Activated CD8-positive, alpha-beta T cell treated with anti-CD3 and anti-CD28 coated beads for 36 hours (primary cell): ENCODE measurements around the gene PRKN. TPM values are rescaled to one million over a fixed set of nuclear protein-coding genes. Genes with fewer than 3 reads are reported as not detected.
"Not testable (repeated sequence)": the region's sequence is repeated elsewhere in the genome, so short reads cannot be mapped to it uniquely, and the experiment has no call there.

Experiments used
- ATAC-seq: fragments of 200-7000 bp; cut with Tn5 transposase; one replicate; pipeline ENCODE4 v1.10.0; 2021; ENCODE audit warnings: mild to moderate bottlenecking, moderate library complexity
- CTCF ChIA-PET: fragments of 350-600 bp; sonication (Branson Sonifier 250); formaldehyde crosslinking; loops from one replicate; lab custom pipeline; 2021; ENCODE audit warnings: antibody characterized with exemption; lab: Charles Lee
- POLR2A ChIA-PET: fragments of 350-600 bp; sonication (Branson Sonifier 250); formaldehyde crosslinking; loops from one replicate; lab custom pipeline; 2021; ENCODE audit warnings: antibody characterized with exemption; lab: Charles Lee
- DNase-seq: peaks from one replicate; pipeline ENCODE4 v3.0.0-alpha.2; 2020
- H3K27ac Mint-ChIP-seq: one replicate; pipeline ENCODE4 v1.8.0; 2021; ENCODE audit warnings: mild to moderate bottlenecking, mixed read lengths
- H3K27me3 Mint-ChIP-seq: one replicate; pipeline ENCODE4 v1.8.0; 2021; ENCODE audit warnings: mixed read lengths
- H3K36me3 Mint-ChIP-seq: one replicate; pipeline ENCODE4 v1.8.0; 2021; ENCODE audit warnings: low read depth, mixed read lengths
- H3K4me1 Mint-ChIP-seq: one replicate; pipeline ENCODE4 v1.8.0; 2021; ENCODE audit warnings: low read depth, mixed read lengths
- H3K4me3 Mint-ChIP-seq: one replicate; pipeline ENCODE4 v1.8.0; 2021; ENCODE audit warnings: mild to moderate bottlenecking, moderate library complexity, mixed read lengths
- H3K9me3 Mint-ChIP-seq: one replicate; pipeline ENCODE4 v1.8.0; 2021; ENCODE audit warnings: mixed read lengths
- intact Hi-C: fragments of 100-400 bp; cut with micrococcal nuclease; formaldehyde crosslinking; loops from one replicate; pipeline ENCODE4 v1.10.0; 2022
- total RNA-seq, 2 experiments: library from RNA; stranded (reverse); gene quantifications; one replicate each; pipeline ENCODE4 v1.2.3, GENCODE V29; 2021
- TF ChIP-seq, protein P1 (sequence below): fragments of 200-600 bp; IDR thresholded peaks from one replicate; pipeline ENCODE4 v1.8.0; 2022; ENCODE audit warnings: antibody characterized with exemption, mild to moderate bottlenecking

Gene PRKN
- total RNA-seq, 2 experiments from 2014 or later, result 1.2 to 1.4 TPM

DNA sequence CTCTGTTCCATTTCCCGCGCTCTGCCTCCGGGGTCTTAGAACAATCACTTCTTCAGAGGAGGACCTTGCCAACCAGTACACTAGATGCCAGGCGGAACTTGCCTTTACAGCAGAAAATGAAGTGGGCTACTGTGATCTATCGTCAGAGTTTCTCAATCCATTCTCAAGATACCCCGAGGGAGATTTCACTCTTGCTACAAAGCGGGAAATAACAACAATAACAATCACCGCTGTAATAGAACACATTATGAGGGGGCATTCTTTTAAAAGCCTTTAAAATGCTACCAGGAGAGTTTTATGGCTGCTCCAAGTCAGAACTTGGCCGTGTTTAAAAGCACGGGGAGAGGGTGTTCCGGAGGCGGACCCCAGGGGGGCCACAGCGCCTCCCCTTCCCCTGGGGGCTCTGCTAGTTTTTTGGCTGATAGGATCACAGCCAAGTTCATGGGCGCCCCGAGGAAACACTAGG, 836.7 kb downstream of the PRKN start:
- no peak overlapping the region for H3K4me3 Mint-ChIP-seq
- ATAC-seq (no peak), DNase-seq (no peak)
- no peaks in the 10 kb centered on the region for H3K4me1 Mint-ChIP-seq
- no peaks in the 10 kb centered on the region for H3K27me3 Mint-ChIP-seq
- intact Hi-C loops, result no loop called here
- H3K36me3 Mint-ChIP-seq, result no peaks in the 10 kb centered on the region
- TF ChIP-seq, protein P1, sequence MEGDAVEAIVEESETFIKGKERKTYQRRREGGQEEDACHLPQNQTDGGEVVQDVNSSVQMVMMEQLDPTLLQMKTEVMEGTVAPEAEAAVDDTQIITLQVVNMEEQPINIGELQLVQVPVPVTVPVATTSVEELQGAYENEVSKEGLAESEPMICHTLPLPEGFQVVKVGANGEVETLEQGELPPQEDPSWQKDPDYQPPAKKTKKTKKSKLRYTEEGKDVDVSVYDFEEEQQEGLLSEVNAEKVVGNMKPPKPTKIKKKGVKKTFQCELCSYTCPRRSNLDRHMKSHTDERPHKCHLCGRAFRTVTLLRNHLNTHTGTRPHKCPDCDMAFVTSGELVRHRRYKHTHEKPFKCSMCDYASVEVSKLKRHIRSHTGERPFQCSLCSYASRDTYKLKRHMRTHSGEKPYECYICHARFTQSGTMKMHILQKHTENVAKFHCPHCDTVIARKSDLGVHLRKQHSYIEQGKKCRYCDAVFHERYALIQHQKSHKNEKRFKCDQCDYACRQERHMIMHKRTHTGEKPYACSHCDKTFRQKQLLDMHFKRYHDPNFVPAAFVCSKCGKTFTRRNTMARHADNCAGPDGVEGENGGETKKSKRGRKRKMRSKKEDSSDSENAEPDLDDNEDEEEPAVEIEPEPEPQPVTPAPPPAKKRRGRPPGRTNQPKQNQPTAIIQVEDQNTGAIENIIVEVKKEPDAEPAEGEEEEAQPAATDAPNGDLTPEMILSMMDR, result no peak
- no peaks in the 10 kb centered on the region for H3K9me3 Mint-ChIP-seq
- ChIA-PET CTCF (no interaction called here), POLR2A (no interaction called here)
- H3K27ac Mint-ChIP-seq, result no peak overlapping the region

DNA sequence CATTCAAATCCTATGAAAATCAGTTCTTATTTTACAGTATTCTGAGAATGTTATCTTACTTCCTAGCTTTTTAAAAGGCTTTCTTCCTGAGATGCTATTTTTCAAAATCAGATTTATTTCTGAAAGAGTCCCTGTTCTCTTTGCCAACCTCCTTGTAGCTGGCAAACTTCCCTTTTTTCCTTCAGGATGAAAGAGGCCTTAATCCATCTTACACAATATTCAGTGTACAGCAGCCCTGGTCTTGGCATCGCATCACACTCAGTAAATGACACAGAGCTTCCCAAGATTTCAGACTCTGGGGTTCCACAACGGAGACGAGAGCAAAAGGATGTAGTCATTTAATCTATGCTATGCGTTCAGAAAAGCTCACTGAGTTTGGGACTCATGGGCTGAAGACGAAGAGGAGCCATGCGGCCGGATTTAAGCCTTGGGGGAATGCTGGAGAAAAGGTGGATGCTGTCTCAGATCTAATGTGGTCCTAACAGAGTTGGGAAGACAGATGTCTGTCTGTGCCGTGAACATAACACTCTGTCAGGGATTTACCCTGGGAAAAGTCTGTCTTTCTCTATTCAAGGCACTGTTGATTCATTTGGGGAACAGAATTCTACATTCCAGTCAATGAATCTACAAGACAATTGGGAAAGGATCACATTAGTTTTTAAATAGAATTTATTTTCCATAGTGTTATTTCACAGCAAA, 837.3 kb downstream of the PRKN start:
- ATAC-seq (no peak), DNase-seq (no peak)
- POLR2A ChIA-PET, result no interaction called here
- no peaks in the 10 kb centered on the region for H3K27me3 Mint-ChIP-seq
- H3K4me3 Mint-ChIP-seq, result no peak overlapping the region
- no peak overlapping the region for H3K27ac Mint-ChIP-seq
- intact Hi-C loops, result no loop called here
- TF ChIP-seq, protein P1, result no peak
- H3K9me3 Mint-ChIP-seq, result no peaks in the 10 kb centered on the region
- H3K36me3 Mint-ChIP-seq, result no peaks in the 10 kb centered on the region
- CTCF ChIA-PET, result no interaction called here
- no peaks in the 10 kb centered on the region for H3K4me1 Mint-ChIP-seq

DNA sequence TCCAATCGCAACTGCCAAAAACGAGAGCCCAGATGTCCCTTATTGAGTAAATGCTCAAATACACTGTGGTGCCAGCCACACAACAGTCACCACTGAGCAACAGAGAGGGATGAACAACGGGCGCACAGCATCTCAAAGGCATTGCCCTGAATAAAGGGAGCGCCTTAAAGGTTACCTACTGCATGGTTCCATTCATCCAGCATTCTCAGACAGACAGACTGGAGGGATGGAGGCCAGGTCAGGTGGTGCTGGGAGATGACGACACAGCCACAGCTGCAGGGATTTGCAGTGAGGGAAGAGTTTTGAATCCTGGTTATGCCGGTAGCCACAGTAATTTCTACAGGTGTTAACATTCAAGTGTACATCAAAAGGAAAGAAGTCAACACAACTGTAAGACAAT, 838.2 kb downstream of the PRKN start:
- TF ChIP-seq, protein P1, result no peak
- no peak overlapping the region for H3K27ac Mint-ChIP-seq
- POLR2A ChIA-PET, result no interaction called here
- CTCF ChIA-PET, result no interaction called here
- no peak for DNase-seq
- H3K36me3 Mint-ChIP-seq, result no peaks in the 10 kb centered on the region
- intact Hi-C loops, result no loop called here
- no peaks in the 10 kb centered on the region for H3K4me1 Mint-ChIP-seq
- ATAC-seq, result no peak
- no peak overlapping the region for H3K4me3 Mint-ChIP-seq
- no peaks in the 10 kb centered on the region for H3K27me3 Mint-ChIP-seq
- H3K9me3 Mint-ChIP-seq, result no peaks in the 10 kb centered on the region

DNA sequence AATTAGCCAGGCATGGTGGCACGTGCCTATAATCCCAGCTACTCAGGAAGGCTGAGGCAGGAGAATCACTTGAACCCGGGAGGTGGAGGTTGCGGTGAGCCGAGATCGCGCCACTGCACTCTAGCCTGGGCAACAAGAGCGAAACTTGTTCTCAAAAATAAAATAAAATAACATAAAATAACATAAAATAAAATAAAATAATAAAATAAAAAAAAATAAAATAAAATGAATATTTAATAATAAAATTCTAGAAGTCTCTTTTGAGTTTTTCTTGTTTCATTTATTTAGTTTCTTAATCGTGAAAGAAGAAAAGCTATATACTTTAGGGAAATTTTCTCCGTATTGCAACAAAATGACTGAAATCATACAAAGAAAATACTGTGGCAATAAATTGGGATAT, 841.0 kb downstream of the PRKN start:
- H3K36me3 Mint-ChIP-seq, H3K27ac Mint-ChIP-seq, H3K27me3 Mint-ChIP-seq, ATAC-seq, H3K4me1 Mint-ChIP-seq, POLR2A ChIA-PET, H3K9me3 Mint-ChIP-seq, CTCF ChIA-PET, DNase-seq, intact Hi-C loops, H3K4me3 Mint-ChIP-seq: not testable (repeated sequence)

DNA sequence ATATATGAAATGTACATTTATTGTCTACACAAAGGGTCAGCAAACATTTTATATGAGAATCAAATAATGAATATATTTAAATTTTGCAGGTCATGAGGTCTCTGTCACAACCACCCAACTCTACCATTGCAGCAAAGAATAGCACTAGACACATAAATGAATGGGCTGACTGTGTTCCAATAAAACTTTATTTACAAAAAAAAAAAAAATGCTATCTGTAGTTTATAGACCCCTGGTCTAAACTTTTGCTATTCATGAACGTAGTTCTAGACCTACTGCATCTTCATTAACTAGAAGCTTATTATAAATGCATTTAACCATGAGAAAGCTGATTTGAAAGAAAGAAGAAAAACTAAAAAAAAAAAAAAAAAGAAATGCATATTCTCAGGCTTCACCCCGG, 842.8 kb downstream of the PRKN start:
- no peaks in the 10 kb centered on the region for H3K9me3 Mint-ChIP-seq
- ATAC-seq (no peak), DNase-seq (no peak)
- H3K27ac Mint-ChIP-seq, result no peak overlapping the region
- ChIA-PET POLR2A (interaction anchor here (1.0 kb wide), 1 partner anchor 10 kb away, joined by 3 read pairs; no protein-coding TSS in a partner anchor), CTCF (no interaction called here)
- H3K27me3 Mint-ChIP-seq, result no peaks in the 10 kb centered on the region
- H3K4me1 Mint-ChIP-seq, result no peaks in the 10 kb centered on the region
- intact Hi-C loops, result no loop called here
- TF ChIP-seq, protein P1, result no peak
- no peak overlapping the region for H3K4me3 Mint-ChIP-seq
- no peaks in the 10 kb centered on the region for H3K36me3 Mint-ChIP-seq
